HG02973 (cell line): Measurements from ENCODE around the gene RIN2.

Experiments
- ATAC-seq: cut with Tn5 transposase; IDR thresholded peaks from one replicate; pipeline ENCODE4 v1.9.1; 2021; ENCODE audit warnings: moderate library complexity; ENCODE audit not compliant: unreplicated experiment

The RIN2 gene, protein sequence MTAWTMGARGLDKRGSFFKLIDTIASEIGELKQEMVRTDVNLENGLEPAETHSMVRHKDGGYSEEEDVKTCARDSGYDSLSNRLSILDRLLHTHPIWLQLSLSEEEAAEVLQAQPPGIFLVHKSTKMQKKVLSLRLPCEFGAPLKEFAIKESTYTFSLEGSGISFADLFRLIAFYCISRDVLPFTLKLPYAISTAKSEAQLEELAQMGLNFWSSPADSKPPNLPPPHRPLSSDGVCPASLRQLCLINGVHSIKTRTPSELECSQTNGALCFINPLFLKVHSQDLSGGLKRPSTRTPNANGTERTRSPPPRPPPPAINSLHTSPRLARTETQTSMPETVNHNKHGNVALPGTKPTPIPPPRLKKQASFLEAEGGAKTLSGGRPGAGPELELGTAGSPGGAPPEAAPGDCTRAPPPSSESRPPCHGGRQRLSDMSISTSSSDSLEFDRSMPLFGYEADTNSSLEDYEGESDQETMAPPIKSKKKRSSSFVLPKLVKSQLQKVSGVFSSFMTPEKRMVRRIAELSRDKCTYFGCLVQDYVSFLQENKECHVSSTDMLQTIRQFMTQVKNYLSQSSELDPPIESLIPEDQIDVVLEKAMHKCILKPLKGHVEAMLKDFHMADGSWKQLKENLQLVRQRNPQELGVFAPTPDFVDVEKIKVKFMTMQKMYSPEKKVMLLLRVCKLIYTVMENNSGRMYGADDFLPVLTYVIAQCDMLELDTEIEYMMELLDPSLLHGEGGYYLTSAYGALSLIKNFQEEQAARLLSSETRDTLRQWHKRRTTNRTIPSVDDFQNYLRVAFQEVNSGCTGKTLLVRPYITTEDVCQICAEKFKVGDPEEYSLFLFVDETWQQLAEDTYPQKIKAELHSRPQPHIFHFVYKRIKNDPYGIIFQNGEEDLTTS

DNA sequence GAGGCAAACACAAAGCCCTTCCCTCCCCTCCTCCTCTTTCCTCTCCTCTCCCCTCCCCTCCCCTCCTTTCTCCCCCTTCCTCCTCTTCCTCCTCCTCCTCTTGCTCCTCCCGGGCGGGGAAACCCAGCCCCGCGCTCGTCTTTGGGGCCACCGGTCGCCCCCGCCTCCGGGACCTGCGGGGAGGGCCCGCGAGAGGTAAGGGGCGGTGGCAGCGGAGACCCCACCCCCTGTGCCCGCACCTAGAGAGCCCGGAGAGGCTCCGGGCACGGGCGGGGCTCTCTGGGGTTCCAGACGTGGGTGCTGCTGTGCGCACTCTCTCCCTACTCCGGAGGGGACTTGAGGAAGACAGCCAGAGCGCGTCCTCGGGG, at the start of gene RIN2:
Gene RIN2, plus strand, starts transcription at position 126 of the 368 bp plus-strand sequence. CDS start 131,344 bp downstream, outside the sequence.
- ATAC-seq = no peak

DNA sequence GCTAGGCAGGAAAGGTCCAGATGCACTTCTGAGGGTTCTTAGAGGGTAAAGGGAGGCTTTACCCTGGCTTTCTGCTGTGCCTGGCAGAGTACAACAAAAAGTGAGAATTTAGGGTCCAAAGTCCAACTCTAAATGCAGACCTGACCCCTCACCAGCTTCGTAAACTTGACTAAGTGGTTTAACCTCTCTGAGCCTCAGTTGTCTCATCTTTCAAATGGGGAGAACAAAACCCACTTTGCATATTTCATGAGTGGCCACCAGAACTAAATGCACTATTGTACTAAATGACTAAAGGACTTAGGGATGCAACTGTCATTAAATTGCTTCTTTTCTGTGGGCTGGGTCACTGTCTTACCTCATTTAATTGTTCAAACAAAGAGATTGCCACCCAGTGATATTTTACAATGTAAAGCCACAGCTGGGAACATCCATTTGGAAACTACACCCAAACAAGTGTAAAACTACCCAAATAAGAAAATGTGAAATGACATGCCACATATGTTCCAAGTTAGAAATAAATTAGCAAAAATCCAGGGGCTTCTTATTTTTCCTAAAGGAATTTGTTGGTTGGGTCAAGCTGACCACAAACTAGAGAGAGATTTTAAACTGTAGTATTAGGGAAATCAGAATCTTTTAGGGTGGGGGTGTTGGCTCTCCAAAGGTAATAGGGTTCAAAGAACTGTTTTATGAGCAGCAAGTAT, 48.3 kb upstream of the RIN2 start:
- ATAC-seq = no peak

DNA sequence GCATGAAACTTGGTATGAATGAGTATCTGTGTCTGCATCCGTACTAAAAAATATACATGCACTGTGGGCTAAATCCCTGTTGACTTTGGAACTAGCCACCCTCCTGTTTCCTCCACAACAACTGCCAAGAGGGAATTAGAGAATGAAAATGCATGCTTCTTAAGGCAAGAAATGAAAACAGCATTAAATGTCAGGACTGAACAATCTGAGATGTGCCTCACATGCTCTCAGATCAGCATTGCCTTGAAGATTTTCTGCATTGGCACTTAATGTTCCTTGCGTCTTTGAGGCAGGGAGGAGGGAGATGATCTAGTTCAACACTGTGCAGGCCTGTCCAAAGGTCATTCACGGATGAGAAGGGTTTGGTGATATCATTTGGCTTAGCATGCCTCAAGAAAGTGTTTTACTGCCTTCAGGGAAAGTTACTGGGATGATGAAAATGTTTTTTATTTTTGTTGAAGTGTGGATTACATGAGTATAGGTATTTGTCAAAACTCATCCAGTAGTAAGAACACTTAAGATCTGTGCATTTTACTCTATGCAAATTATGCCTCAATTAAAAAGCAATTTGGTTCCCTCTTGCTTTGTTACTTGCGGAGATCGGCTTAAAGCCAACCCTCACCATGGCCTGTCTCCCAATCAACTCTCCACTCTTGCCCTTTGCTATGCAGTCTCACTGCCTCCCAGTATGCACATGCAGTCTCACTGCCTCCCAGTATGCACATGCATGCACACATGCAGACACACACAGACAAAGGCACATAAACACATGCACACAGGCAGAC, 47.5 kb upstream of the RIN2 start:
- ATAC-seq = no peak

DNA sequence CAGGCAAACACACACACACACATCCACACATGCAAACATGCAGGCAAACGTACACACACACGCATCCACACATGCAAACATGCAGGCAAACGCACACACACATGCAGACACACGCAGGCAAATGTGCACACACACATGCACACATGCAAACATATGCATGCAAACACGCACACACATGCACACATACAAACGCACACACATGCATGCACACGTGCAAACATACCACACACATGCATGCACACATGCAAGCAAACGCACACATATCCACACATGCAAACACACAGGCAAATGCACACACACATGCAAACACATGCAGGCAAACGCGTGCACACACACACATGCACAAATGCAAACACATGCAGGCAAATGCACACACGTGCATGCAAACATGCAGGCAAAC, 46.9 kb upstream of the RIN2 start:
- ATAC-seq = no peak

DNA sequence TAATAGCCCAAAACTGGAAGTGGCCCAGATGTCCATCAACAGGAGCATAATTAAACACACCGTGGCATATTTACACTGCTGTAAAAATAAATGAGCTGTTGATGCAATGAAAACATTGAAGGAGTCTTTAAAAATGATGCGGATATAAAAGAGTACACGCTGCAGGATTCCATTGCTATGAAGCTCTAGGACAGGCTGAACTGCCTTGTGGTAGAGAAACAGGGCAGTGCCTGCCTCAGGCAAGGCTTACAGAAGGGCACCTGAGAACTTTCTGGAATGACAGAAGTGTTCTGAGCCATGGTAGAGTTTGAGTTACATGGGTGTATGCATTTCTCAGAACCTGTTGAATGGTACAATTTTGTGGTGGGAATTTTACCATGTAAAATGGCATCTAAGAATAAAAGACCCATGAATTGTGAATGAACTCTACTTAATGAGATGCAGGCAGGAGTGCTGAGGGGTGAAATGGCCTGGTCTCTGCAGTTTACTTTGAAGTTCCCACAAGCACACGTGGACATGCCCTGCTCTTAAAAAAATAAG, 45.3 kb upstream of the RIN2 start:
- ATAC-seq = no peak

DNA sequence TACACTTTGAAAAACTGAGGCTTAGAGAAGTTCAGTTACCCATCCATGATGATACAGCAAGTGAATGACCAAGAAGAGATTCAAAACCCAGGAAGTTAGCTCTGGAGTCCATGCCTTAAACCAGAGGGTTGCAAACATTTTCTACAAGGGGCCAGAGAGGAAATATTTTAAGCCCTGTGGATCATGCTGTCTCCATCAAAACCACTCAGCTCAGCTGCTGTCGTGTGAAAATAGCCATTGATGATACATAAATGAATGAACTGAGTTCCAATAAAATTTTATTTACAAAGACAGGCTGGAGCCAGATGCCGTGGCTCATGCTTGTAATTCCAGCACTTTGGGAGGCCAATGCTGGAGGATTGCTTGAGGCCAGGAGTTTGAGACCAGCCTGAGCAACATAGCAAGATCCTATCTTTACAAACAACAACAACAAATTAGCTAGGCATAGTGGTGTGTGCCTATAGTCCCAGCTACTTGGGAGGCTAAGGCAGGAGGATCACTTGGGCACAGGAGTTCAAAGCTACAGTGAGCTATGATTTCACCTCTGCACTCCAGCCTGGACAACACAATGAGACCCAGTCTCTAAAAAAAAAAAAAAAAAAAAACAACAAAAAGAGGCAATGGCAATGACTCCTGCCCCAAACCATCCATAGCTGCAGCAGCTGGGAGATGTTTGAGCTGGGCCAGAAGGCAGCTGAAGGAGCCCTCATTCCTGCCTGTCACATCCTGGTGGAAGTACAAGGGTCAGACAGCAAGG, 44.1 kb upstream of the RIN2 start:
- ATAC-seq = no peak

DNA sequence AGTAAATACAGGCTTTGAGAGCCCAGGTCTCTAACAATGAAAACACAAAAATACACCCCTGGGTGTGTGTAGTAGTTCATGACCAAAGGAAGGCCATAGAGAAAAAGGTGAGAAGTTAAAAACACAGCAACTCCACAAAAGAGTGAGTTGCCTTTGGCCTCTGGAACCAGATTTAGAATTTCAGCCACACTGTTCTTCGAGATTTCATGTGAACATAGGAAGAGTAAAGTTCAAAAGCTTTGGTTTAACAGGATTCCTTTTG, 43.5 kb upstream of the RIN2 start:
- ATAC-seq = no peak

DNA sequence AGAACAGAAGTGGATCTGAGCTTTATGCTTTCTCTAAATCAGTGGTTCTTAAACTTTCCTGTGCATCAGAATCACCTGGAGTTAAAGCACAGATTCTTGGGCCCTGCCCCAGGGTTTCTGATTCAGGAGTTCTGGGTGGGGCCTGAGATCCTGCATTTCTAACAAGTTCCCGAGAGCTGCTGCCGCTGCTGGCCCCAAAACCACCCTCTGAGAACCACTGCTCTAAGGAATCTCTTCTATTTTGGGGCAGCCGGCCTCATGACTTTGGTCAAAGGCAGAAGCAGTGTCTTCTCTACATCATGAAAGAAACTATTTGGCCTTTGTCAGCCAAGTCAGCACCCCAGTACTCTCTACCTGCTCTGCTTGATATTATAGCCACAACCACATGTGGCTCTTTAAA, 42.1 kb upstream of the RIN2 start:
- no peak for ATAC-seq

DNA sequence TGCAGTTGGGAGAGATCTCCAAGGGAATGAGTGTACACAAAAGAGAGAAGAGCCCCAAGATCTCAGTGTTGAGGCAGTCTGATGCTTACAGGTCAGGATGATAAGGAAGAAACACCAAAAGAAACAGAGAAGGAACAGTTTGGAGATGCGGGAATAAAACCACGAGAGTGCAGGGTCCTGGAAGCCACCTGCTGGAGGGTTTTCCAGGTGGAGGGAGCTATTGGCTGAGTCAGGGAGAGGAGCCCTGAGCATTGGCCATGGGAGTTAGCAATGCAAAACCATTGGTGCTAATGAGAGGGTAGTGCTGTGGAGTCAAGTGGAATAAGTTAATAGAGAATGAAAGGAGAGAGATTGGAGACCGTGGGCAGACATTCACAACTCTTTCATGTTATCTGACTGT, 39.2 kb upstream of the RIN2 start:
- no peak for ATAC-seq

DNA sequence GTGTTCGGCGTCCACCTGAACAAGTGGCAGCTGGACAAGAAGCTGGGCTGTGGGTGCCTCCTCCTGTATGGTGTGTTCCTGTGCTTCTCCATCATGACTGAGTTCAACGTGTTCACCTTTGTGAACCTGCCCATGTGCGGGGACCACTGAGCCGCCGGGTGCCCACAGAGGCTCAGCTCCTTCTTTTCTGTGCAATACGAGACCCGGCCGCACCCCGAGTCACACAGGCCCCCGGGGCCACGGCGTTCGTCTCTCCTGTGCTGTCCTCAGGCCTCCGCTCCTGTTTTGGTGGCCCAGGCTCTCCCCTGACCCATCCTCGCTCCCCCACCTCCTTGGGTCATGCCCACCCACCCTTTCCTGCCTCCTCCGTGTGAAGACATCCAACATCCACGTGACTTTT, 37.1 kb upstream of the RIN2 start:
- no peak for ATAC-seq

DNA sequence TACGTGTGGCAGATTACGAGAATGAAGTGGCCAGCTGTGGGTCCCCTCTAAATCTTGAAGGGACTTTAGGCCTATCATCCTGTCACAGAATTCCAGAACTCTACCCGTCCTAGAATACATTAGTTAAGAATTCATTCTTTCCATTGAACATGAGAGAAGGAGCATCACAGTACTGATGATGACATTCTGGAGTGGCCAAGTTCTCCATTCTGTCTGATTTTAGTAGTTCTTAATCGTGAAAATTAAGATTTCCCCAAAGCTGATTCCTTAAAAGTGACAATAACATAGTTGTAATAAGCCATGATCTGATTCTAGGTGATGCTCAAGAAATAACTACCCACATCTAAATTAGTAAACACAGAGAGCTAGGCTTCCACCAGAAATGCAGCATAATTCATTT, 35.0 kb upstream of the RIN2 start:
- no peak for ATAC-seq

DNA sequence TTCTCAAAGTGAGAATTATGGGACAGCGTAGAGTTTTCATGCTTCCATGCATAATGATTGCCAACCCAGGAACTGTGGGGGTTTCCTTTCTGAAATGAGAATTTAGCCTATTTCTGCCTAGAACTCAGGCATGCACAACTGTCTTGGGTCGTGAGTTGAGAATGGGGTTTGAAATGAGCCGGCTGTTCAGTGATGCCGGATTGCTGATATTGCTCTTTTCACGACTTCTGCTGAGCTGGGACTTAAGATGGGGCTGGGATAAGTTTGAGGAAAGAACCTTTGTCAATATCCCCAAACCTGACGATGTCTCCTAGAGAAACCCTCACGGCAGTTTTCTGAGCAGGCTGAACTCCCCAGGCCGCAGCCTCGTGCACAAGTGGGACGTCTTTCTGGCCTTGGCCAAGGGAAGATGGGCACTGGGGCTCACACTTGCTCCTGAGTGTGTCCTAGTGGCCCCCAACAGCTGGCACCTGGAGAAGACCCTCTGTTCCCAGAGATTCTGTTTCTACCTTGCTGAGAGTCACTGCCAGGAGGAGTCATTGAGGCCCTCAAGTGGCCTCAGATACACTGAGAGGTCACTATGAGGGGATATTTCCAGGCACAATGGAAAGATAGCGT, 34.1 kb upstream of the RIN2 start:
- no peak for ATAC-seq

DNA sequence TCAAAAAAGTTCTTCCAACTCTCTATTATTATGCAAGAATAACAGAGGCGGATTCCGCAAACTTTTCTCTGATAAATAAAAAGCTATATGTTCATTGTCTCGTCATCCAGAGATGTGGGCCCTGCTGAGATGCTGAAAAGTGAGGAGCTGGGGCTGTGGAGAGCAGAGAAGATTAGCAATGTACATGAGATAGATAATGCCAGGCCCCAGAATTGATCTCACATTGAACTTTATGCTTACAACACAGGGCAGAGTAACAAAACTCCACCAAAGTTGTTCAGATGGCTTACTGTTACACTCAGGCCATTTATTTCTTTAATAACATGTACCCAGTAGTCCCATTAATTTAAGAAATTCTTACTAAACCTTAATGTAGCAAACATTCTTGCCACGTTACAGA, 32.7 kb upstream of the RIN2 start:
- no peak for ATAC-seq

DNA sequence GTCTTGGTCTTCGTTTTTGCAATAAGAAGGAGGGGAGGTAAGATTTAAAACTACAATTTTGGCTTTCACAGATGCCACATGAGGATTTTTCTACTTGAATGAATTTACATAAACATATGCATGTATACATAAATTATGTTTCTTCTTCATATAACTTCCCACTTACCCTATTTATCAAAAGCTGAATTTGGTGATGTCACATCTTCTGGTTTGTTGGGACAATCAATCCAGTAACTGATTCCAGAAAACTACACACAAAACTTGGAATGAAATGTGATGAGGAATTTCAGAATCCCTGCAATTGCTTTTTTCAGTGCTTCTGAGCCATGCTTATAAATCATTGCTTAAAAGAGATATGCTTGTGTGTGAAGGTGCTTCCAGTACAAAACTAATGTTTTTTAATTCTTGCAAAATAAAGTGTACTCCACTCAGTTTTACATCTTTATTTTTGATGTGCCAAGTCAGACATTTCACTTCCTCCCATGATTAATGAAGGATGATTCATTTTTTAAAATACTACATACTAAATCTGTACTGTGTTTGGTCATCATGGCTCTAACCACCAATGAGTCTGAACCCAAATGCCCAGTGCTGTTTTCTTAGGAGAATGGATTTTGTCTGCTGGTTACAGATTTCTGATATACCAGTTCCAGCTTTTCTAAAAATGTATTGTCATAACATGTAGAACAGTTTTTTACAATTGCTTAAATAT, 32.1 kb upstream of the RIN2 start:
- ATAC-seq = no peak

DNA sequence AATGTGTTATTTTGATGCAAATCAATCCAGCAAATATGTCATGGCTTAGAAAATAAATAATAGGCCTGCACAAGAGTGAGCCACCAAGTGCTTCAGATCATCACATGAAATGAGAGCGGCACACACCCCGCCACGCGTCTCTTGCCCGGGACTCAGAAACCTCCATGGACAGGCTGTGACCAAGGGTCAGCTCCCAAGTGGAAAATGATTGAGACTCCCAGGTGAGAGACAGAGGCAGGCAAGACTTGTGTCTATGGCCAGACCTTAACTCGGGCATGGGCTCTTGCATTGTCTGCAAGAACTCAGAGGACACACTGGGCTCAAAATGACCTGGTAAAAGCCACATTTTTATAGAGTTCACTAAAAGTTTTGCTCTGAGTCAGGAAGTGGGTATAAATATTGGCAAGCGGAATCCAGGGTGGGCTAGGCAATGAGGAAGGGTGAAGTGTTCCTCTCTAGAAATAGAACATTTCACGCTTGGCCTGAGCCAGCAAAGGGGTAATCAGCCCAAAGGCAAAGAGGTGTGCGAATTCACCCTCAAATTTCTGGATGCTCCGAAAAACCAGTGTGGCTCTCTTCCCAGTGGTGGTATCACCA, 30.7 kb upstream of the RIN2 start:
- no peak for ATAC-seq

DNA sequence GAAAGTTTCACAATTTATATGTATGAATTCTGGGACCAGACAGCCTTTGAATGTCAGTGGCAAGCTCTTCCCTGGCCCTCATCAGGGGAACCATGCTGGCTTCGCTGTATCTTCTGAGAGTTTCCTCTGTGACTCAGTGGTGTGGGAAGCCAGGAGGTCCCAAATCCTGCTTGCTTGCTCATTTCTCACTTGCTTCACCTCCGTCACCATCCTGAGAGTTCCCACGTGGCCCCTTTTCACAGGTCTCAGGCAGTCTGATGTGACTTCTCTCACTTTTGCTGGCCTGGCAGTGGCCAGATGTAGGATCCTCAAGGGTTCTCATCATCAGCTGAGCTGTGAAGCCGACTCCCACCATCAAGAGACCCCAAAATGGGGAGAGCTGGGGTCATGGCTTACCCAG, 28.4 kb upstream of the RIN2 start:
- ATAC-seq = no peak

DNA sequence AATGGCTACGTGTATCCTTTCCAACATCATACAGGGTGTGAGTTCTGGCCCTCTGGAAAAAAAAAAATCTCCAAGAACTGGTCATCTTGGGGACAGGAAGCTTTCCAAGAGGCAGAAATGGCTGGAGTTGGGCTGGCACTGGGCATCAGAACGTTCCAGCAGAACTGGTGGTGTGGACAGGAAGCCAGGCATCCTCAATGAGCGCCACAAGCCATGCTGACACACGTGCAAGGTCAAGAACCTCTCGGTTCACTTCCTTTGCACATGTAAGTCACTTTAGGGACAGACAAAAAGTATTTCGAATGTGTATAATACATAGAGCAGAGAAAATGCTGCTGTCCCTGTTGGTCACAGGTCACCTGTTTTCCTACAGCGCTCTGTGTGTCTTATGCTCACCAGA, 27.4 kb upstream of the RIN2 start:
- ATAC-seq = no peak

DNA sequence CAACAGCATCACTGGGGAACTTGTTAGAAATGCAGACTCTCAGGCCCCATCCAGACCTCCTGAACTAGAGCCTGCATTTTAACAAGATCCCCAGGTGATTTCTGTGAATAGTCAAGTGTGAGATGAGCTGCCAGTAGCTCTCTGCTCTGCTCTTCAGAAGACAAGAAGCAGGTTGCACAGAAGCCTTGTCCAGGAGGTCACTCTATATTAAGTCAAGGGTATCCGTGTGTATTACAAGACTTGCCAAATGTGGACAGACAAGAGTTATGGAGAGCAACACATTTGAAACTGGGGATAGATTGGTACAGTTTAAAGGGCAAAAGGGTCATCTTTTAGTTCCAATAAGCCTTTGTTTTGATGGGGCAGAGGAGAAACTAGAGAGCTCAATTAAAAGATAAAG, 23.2 kb upstream of the RIN2 start:
- no peak for ATAC-seq

DNA sequence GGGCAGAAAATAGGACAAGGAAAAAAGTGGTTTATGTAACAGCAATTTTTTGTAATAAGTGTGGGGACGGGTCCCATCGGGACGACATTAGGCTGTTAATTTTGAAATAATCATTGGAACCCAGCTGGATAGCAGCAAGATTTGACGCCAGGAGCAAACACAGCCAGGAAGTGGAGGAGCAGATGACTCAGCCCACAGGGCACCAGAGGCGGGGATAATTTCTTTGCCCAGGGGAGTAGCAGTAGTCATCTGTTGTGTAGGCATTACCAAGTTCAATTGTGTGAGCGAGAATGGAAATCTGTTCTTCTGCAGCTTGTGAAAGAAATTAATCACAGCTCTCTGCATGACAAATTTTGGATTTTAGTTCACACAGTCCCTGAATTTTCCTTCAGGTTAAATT, 22.6 kb upstream of the RIN2 start:
- ATAC-seq = no peak
